Measurements from ENCODE around the gene PCK2.

PCK2 gene

GRCh38 chr14:24136684-24137528 is 42.8 kb downstream of the PCK2 start:
- no peak for DNase-seq (ENCODE audit: low read depth)

GRCh38 chr14:24137529-24138395 is 43.7 kb downstream of the PCK2 start:
- DNase-seq (ENCODE audit: low read depth) = no peak

- no peak for DNase-seq (ENCODE audit: low read depth)
Observed at GRCh38 chr14:24138396-24139271, 44.5 kb downstream of the PCK2 start.

GRCh38 chr14:24139272-24139934 is 45.3 kb downstream of the PCK2 start:
- DNase-seq (ENCODE audit: low read depth) = no peak

- DNase-seq (ENCODE audit: low read depth) = peak; percentile 98
Observed at GRCh38 chr14:24141097-24141880, 47.2 kb downstream of the PCK2 start, which contains the start of gene EMC9. Gene EMC9 (minus strand): TSS chr14:24141591. CDS start chr14:24141304, 287 bp downstream.

- no peak for DNase-seq (ENCODE audit: low read depth)
Observed at GRCh38 chr14:24143511-24143910, 49.4 kb downstream of the PCK2 start.

- no peak for DNase-seq (ENCODE audit: low read depth)
Observed at GRCh38 chr14:24144451-24144850, 50.3 kb downstream of the PCK2 start.

- DNase-seq (ENCODE audit: low read depth) = no peak
Observed at GRCh38 chr14:24145219-24145618, 51.1 kb downstream of the PCK2 start.

GRCh38 chr14:24145690-24146452 is 51.8 kb downstream of the PCK2 start:
- peak; percentile 36 for DNase-seq (ENCODE audit: low read depth)

GRCh38 chr14:24146453-24146977 is 52.4 kb downstream of the PCK2 start, which contains the start of gene PSME2:
Gene PSME2 (minus strand): TSS chr14:24146610. CDS start chr14:24146581, 29 bp downstream.
- DNase-seq (ENCODE audit: low read depth) = peak; percentile 83

- DNase-seq (ENCODE audit: low read depth) = peak; percentile 95
Observed at GRCh38 chr14:24146978-24147760, 53.1 kb downstream of the PCK2 start, which contains the start of gene RNF31. Gene RNF31 (plus strand): TSS chr14:24147498. CDS start chr14:24147699, 201 bp downstream.

GRCh38 chr14:24147761-24148428 is 53.8 kb downstream of the PCK2 start:
- DNase-seq (ENCODE audit: low read depth) = no peak

GRCh38 chr14:24149302-24149969 is 55.3 kb downstream of the PCK2 start:
- no peak for DNase-seq (ENCODE audit: low read depth)

- no peak for DNase-seq (ENCODE audit: low read depth)
Observed at GRCh38 chr14:24150061-24150460, 56.0 kb downstream of the PCK2 start.

GRCh38 chr14:24150567-24150966 is 56.5 kb downstream of the PCK2 start:
- DNase-seq (ENCODE audit: low read depth) = no peak

GRCh38 chr14:24150993-24151392 is 56.9 kb downstream of the PCK2 start:
- DNase-seq (ENCODE audit: low read depth) = no peak

- DNase-seq (ENCODE audit: low read depth) = no peak
Observed at GRCh38 chr14:24151404-24152080, 57.4 kb downstream of the PCK2 start.
